DOHH2 (cell line): ENCODE measurements around the gene TNFAIP8L2.
A peak's percentile ranks its signal among the peaks of the same experiment; 100 is the strongest.

ENCODE experiments used
- H3F3A ChIP-seq: fragments of 200-600 bp; sonication (generic), shearing (Covaris generic); 2 replicates; pipeline ENCODE4 v1.6.0; 2016; ENCODE audit warnings: antibody characterized with exemption, mild to moderate bottlenecking; ENCODE audit not compliant: control insufficient read depth, insufficient read depth
- H3K27ac ChIP-seq: fragments of 200-600 bp; sonication (generic); 2 replicates; pipeline ENCODE4 v1.5.1; 2014; ENCODE audit warnings: low read depth, mild to moderate bottlenecking, low read length, moderate library complexity
- H3K27me3 ChIP-seq: fragments of 200-600 bp; sonication (generic); 2 replicates; pipeline ENCODE4 v1.6.1; 2014; ENCODE audit warnings: mild to moderate bottlenecking, low read length, mixed read lengths; ENCODE audit not compliant: control insufficient read depth
- H3K36me3 ChIP-seq: fragments of 200-600 bp; sonication (generic); 2 replicates; pipeline ENCODE4 v1.6.1; 2014; ENCODE audit warnings: mild to moderate bottlenecking, low read length, moderate library complexity, mixed read lengths; ENCODE audit not compliant: control insufficient read depth
- H3K4me1 ChIP-seq: fragments of 200-600 bp; sonication (generic); 2 replicates; pipeline ENCODE4 v1.6.1; 2014; ENCODE audit warnings: mild to moderate bottlenecking, low read length, mixed read lengths; ENCODE audit not compliant: control insufficient read depth
- H3K4me2 ChIP-seq: fragments of 200-600 bp; sonication (generic); 2 replicates; pipeline ENCODE4 v1.6.0; 2014; ENCODE audit warnings: mild to moderate bottlenecking, low read length, moderate library complexity
- H3K4me3 ChIP-seq: fragments of 200-600 bp; sonication (generic); 2 replicates; pipeline ENCODE4 v1.5.1; 2014; ENCODE audit warnings: mild to moderate bottlenecking, low read length, mixed read lengths
- H3K79me2 ChIP-seq: fragments of 200-600 bp; sonication (generic); 2 replicates; pipeline ENCODE4 v1.6.1; 2014; ENCODE audit warnings: mild to moderate bottlenecking, low read length, mixed read lengths; ENCODE audit not compliant: control insufficient read depth
- H3K9me2 ChIP-seq: fragments of 200-600 bp; sonication (generic); replicated peaks from 2 replicates; pipeline ENCODE4 v1.6.1; 2014; ENCODE audit warnings: mild to moderate bottlenecking, low read length, mixed read lengths; ENCODE audit not compliant: control insufficient read depth
- H3K9me3 ChIP-seq: fragments of 200-600 bp; sonication (generic); 2 replicates; pipeline ENCODE4 v1.6.1; 2014; ENCODE audit warnings: antibody characterized with exemption, low read length, mixed read lengths; ENCODE audit not compliant: control insufficient read depth, insufficient read depth
- H4K20me1 ChIP-seq: fragments of 200-600 bp; sonication (generic); 2 replicates; pipeline ENCODE4 v1.6.0; 2014; ENCODE audit warnings: low read depth, mild to moderate bottlenecking, antibody characterized with exemption, low read length, moderate library complexity; ENCODE audit not compliant: control insufficient read depth, insufficient read depth
- CTCF ChIP-seq: fragments of 200-600 bp; sonication (generic); IDR thresholded peaks from one replicate; pipeline ENCODE4 v1.5.1; 2014; ENCODE audit warnings: antibody characterized with exemption, mild to moderate bottlenecking, low read depth, low read length; ENCODE audit not compliant: poor library complexity, severe bottlenecking
- EZH2phosphoT487 ChIP-seq: fragments of 200-600 bp; sonication (generic); IDR thresholded peaks from 2 replicates; pipeline ENCODE4 v1.6.1; 2017; ENCODE audit warnings: borderline replicate concordance, mild to moderate bottlenecking, antibody characterized with exemption, low read length, moderate library complexity, mixed read lengths

The TNFAIP8L2 gene

DNA sequence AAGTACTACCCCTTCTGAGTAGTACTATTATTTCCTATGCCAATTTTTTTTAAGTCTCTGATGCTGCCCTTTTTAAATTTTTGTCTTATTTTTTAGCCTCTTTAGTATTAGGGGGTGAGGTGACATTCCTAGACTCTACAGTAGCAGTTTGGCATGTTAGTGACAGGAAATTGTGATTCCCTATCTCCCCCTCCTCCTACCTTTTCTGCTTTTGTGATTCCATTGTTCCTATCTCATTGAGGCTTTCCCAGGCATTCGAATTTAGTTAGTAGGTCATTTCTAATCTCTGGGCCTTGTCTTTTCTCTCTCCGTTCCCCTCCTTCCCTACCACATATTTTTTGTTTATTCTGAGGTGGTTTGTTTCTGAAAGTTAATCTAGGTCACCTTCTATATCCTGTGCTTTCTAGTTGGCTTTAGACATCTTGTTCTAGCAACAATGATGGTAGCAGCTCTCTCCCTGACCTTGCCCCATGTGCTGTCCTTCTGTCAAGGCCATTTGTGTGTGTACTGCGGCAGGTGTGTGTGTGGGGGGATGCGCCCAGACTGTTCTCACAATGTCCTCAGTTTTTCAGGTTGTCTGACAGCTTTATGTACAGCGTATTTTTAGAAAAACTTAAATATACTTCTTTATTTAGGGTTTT lies 31.6 kb upstream of the TNFAIP8L2 start:
- TF ChIP-seq EZH2phosphoT487, result no peak
- TF ChIP-seq CTCF, result no peak

GRCh38 chr1:151128800-151129199 lies 27.6 kb upstream of the TNFAIP8L2 start:
- Histone ChIP-seq H3K79me2 (no peaks in the 10 kb centered on the region), H3F3A (no peaks in the 10 kb centered on the region), H3K27ac (no peak overlapping the region), H3K9me3 (no peaks in the 10 kb centered on the region), H3K4me2 (no peak overlapping the region), H3K9me2 (no peaks in the 10 kb centered on the region), H3K36me3 (no peaks in the 10 kb centered on the region), H3K4me3 (no peak overlapping the region), H3K27me3 (0 out of 2 replicates have a peak, but pooled peaks cover 4% of the 10 kb centered on the region), H3K4me1 (peaks cover 15% of the 10 kb centered on the region), H4K20me1 (no peaks in the 10 kb centered on the region)
- TF ChIP-seq EZH2phosphoT487, result no peak
- no peak for TF ChIP-seq CTCF

More for the DNA sequence above, 31.6 kb upstream of the TNFAIP8L2 start:
- H3F3A ChIP-seq, result no peaks in the 10 kb centered on the region
- H3K4me2 ChIP-seq, result no peak overlapping the region
- H3K36me3 ChIP-seq, result no peaks in the 10 kb centered on the region
- no peaks in the 10 kb centered on the region for H3K27me3 ChIP-seq
- H4K20me1 ChIP-seq, result no peaks in the 10 kb centered on the region
- no peaks in the 10 kb centered on the region for H3K4me1 ChIP-seq
- no peak overlapping the region for H3K4me3 ChIP-seq
- H3K79me2 ChIP-seq, result no peaks in the 10 kb centered on the region
- no peak overlapping the region for H3K27ac ChIP-seq
- H3K9me2 ChIP-seq, result no peaks in the 10 kb centered on the region
- no peaks in the 10 kb centered on the region for H3K9me3 ChIP-seq

- no peaks in the 10 kb centered on the region for H3K9me2 ChIP-seq
- peak overlapping the region; percentile 51 for H3K4me3 ChIP-seq
- H3K4me2 ChIP-seq, result peak overlapping the region; percentile 55
- H3K27ac ChIP-seq, result no peak overlapping the region
- 0 out of 2 replicates have a peak, but pooled peaks cover 4% of the 10 kb centered on the region for H3K27me3 ChIP-seq
- H4K20me1 ChIP-seq, result no peaks in the 10 kb centered on the region
- no peaks in the 10 kb centered on the region for H3K36me3 ChIP-seq
- no peaks in the 10 kb centered on the region for H3F3A ChIP-seq
- no peaks in the 10 kb centered on the region for H3K79me2 ChIP-seq
- H3K4me1 ChIP-seq, result peaks cover 15% of the 10 kb centered on the region
- TF ChIP-seq EZH2phosphoT487 (no peak), CTCF (no peak)
- H3K9me3 ChIP-seq, result no peaks in the 10 kb centered on the region
Measured at GRCh38 chr1:151130987-151131586, 25.4 kb upstream of the TNFAIP8L2 start.
